GM20000 (cell line): ENCODE measurements around the gene PROKR2.

Experiments
- DNase-seq: peaks from one replicate; pipeline ENCODE4 v3.0.0; 2012; ENCODE audit warnings: low spot score
- TF ChIP-seq, protein P1 (sequence below): IDR thresholded peaks from 2 replicates; pipeline ENCODE4 v1.5.1; 2012; ENCODE audit warnings: mild to moderate bottlenecking, control low read depth; ENCODE audit errors: extremely low read depth, missing control alignments

The PROKR2 gene

DNA sequence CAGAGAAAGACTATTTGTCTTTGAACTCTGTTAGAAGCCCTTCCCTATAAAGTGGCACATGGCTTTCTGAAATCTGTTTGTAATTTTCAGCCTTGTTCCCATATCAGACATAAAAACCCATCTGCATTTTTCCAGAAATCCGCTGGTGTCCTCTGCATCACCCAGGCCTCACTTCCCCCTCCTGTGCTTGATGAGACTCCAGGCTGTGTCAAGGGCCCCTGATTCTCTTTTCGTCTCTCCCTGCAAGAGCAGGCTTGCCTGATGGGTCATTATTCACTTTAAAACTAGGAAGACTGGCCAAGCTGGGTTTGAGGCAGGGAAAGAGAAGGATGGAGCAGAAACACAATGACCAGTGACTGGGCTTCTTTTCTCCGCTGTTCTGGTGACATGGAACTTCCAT is 10.6 kb upstream of the PROKR2 start:
- TF ChIP-seq, protein P1, sequence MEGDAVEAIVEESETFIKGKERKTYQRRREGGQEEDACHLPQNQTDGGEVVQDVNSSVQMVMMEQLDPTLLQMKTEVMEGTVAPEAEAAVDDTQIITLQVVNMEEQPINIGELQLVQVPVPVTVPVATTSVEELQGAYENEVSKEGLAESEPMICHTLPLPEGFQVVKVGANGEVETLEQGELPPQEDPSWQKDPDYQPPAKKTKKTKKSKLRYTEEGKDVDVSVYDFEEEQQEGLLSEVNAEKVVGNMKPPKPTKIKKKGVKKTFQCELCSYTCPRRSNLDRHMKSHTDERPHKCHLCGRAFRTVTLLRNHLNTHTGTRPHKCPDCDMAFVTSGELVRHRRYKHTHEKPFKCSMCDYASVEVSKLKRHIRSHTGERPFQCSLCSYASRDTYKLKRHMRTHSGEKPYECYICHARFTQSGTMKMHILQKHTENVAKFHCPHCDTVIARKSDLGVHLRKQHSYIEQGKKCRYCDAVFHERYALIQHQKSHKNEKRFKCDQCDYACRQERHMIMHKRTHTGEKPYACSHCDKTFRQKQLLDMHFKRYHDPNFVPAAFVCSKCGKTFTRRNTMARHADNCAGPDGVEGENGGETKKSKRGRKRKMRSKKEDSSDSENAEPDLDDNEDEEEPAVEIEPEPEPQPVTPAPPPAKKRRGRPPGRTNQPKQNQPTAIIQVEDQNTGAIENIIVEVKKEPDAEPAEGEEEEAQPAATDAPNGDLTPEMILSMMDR: no peak
- no peak for DNase-seq

DNA sequence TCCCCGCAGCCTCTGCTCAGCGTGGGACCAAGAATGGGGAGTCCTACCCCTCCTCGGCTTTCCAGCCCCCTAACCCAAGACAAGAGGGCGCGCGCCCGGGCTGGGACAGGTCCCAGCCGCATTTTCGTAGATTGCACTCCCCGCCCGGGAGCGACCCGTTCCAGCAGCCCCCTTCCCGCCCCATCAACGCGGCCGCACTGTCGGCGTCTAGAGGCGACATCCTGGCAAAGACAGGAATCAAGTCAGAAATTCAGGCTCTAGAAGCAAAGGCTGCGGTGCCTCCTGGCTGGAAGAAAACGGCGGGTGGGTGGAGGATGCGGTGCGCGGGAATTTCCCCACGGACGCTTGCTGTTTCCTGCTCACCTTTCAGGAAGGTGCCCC is 957 bp downstream of the PROKR2 start:
- DNase-seq: no peak

DNA sequence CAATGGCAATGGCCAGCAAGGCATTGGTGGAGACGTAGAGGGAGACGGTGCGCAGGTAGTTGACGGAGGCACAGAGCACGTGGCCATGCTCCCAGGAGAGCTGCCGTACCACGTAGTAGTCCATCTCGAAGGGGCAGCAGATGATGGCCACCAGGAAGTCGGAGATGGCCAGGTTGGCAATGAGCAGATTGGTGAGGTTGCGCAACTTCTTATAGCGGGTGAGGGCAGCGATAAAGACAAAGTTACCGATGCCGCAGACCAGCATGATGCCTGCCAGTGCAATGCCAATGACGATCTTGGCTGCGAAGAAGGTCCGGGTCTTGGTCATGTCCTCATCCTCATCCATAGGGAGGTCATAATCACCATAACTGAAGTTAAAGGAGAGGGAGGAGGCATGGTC is 2.8 kb downstream of the PROKR2 start:
- TF ChIP-seq, protein P1: no peak
- no peak for DNase-seq

More for the DNA sequence above, 957 bp downstream of the PROKR2 start:
- TF ChIP-seq, protein P1: no peak

DNA sequence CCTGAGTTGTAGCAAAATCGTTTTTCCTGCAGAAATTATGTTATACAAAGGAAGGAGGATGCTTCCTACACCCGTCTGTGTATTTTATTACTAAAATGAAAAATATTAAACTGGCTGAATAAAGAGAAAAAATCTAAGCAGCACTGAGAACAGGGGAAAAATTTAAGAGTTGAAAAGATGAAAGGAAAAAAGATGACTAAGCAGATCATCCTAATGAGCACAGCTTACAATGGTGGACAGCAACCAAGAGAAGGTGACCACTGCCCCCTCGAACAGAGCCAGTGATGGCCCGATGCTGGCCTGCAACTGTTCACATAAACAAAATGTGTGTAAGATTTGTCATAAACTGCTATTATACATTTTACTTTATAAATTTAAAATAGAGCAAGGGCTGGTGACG is 4.2 kb downstream of the PROKR2 start:
- TF ChIP-seq, protein P1: no peak
- DNase-seq: no peak

DNA sequence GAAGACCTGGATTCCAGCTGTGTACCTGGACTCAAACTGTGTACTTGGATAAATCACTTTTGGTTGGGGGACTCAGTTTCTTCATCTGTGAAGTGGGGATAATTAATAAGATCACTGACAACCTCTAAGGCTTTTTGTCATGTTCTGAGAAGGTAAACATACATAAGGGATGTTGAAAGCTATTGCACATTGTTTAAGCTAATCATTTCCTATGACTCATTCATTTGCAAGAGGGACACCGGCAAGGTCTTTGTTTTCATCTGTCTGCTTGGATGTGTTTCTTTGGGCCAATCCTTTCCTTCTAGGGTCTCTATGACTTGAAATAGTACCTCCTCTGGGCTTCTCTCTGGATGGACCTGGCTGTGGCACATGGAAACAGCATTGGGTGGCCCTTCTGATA is 6.8 kb downstream of the PROKR2 start:
- TF ChIP-seq, protein P1: no peak
- DNase-seq: no peak

DNA sequence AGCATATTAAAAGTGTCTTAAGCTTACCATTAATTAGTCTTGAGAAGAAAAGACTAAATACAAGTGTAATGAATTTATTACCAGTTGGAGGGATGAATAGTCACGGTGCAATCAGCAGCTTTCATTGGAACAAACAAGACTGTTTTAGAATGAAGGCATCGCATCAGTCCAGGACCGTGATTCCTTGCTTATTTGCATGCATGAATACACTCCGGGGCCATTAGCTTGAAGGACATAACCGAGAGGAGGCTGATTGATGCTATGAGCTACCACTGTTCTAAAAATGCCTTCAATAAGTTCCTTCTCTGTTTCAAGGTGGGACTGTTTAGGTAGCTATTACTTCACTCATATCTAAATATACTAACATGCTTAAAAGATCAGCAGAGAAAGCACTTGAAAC is 17.9 kb downstream of the PROKR2 start:
- TF ChIP-seq, protein P1: no peak
- no peak for DNase-seq

DNA sequence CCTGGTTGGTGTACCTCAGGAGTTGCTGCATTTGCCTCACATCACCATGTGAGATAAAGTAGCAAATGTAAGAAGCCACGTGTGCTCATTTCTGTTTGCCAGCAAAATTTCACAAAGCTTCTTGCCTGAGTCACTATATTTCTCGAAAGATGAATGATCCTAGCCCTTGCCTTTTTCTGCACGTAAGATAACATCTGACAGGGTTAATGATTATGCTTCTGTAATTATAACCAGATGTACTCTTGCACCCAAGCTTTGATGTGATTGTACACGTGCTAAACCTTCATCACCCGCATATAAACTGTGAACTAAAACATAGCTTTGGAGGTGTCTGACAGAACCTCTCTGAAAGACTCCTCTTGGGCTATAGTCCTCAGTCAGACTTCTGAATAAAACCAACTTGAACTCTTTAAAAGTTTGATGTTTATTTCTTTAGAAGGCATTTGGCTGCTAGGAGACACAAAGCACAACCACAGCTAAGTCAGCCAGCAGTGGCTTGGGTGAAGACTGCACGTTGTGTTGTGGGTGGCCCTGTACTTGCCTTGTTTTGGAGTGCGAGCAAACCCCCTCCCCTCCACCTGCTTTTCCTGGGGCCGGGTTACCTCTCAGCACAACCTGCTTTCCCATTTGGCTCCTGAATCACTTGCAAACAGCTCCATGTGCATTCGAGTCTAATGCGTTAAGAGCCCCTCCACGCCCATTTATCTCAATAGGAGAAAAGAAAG is 19.3 kb downstream of the PROKR2 start:
- no peak for DNase-seq
- TF ChIP-seq, protein P1: no peak
